Measurements from ENCODE around the gene ZBTB17.

GRCh38 chr1:15966956-15967344 is 9.0 kb downstream of the ZBTB17 start:
- TF ChIP-seq EZH2 (IDR thresholded peaks at IDR 0.05; ENCODE audit: low read depth, low read length, severe bottlenecking), result no peak
- TF ChIP-seq POLR2A (IDR thresholded peaks at IDR 0.05; ENCODE audit: control extremely low read depth in 1 of 2, low read depth in 2 of 2, low read length in 2 of 2), result no peak
- no peak for TF ChIP-seq CTCF (IDR thresholded peaks at IDR 0.05; ENCODE audit: control extremely low read depth in 1 of 3, insufficient read depth in 1 of 3, low read depth in 1 of 3, low read length in 3 of 3)
- TF ChIP-seq CBX5 (IDR thresholded peaks at IDR 0.05; ENCODE audit: low read depth, low read length), result no peak
- no peak for TF ChIP-seq E2F6 (IDR thresholded peaks at IDR 0.05)
- no peak for TF ChIP-seq SRF (IDR thresholded peaks at IDR 0.05; ENCODE audit: low read depth, low read length)

All from H1 (cell line).